Fibroblast of pulmonary artery (primary cell): Measurements from ENCODE around the gene ADAMTS12.

Experiments used
- DNase-seq: peaks from one replicate; pipeline ENCODE4 v3.0.0-alpha.2; 2010; ENCODE audit warnings: low read depth
- H3K4me3 ChIP-seq: replicated peaks from 2 replicates; pipeline ENCODE4 v1.5.1; 2011; ENCODE audit warnings: low read depth, mild to moderate bottlenecking, control low read depth, low read length, moderate library complexity
- CTCF ChIP-seq: IDR thresholded peaks from 2 replicates; pipeline ENCODE4 v1.5.1; 2011; ENCODE audit warnings: mild to moderate bottlenecking, control low read depth, low read length, inconsistent platforms; ENCODE audit errors: missing control alignments

Gene ADAMTS12

GRCh38 chr5:33692980-33693379, 198.8 kb downstream of the ADAMTS12 start:
- TF ChIP-seq CTCF: no peak
- DNase-seq: no peak
- no peak overlapping the region for H3K4me3 ChIP-seq

DNA sequence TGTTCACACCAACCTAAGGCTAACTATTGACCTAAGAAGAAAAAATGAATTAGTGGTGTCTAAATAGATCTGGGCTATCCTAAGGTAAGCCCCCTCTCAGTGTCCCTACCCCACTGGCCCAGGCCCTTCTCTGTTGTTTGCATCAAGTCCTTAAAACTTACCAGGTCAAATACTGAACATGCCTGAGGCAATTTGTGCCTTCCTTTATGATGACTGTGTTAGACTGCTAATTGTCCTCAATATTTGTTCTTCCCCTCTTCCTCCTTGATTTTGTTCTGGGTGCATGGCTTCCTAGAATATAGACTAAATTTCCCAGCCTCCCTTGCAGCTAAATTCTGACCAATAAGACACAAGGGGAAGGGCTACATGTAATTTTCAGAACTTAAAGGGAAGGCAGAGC, 199.9 kb downstream of the ADAMTS12 start:
- no peak for DNase-seq

DNA sequence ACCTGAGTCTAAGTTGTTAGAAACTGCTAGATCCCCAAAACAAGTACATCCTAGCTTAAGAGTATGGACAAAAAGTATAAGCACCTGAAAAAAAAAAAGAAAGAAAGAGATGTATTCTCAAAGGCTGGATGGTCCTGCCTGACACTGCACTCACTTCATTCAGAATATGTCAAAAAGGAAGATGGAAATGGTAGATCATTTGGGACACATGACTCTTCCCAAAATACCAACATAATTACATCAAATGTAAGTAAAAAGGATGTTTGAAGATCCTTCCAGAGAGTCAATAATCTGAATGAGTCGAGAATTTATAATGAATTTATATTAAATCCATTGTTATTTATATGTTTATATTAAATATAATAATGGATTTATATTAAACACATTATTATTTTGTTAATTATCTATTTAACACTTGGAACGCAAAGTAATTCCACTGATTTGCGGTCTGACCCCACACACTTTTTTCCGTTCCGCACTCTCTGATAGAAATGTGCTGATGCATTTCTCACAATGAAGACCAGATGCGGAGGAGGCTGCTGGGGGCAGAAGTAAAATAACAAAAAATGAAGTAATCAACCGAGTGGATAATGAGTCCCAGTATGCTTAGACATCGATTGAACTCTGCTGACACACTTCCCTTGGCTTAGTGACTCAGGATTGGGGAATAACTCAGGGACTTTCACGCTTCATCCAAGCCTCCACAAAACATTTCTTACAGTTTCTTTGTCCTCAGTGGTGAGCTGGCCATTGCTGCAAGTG, 201.2 kb downstream of the ADAMTS12 start:
- no peak for TF ChIP-seq CTCF
- peak; percentile 86 for DNase-seq

More for the DNA sequence above, 199.9 kb downstream of the ADAMTS12 start:
- no peak for TF ChIP-seq CTCF
- no peak overlapping the region for H3K4me3 ChIP-seq

GRCh38 chr5:33688526-33688925, 203.3 kb downstream of the ADAMTS12 start:
- TF ChIP-seq CTCF: no peak
- DNase-seq: no peak
- no peak overlapping the region for H3K4me3 ChIP-seq

More for the DNA sequence above, 201.2 kb downstream of the ADAMTS12 start:
- H3K4me3 ChIP-seq: no peak overlapping the region

GRCh38 chr5:33688066-33688465, 203.7 kb downstream of the ADAMTS12 start:
- DNase-seq: no peak
- no peak for TF ChIP-seq CTCF
- H3K4me3 ChIP-seq: no peak overlapping the region

DNA sequence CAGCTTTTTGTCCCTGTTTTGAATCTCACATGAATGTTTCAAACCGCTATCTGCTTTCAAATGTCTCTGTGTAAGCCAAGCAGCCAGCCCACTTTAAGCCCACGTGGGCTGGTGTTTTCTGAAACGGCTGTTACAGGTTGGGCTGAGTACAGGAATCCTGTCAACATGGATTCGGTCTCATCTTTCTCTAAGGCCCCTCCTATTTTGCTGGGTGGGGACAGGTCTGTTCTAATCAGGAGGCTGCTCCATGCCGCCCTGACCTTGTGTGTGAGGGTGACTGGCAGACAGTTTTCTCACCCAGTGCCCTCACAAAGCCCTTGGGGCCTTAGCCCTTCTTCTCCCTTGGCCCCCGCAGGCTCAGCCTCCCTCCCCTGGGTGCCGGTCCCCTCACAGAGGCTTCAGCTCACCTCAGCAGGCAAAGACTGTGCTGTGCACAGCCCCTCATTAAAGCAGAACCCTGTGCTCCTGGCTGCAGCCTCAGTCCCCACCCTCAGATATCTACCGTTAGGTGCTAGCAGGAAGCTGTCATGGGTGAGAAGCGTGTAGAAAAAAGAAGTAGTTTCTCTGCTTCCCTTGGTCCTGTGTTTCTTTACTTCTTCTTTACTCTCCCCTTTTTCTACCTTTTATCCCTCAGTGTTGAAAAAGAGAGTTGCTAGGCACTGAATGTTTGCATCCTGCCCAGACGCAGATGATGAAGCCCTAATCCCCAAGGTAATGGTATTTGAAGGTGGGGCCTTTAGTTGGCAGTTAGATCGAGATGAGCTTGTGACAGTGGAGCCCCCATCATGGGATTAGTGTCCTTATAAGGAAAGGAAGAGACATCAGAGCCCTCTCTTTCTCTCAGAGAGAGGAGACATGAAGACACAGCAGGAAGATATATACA, 205.7 kb downstream of the ADAMTS12 start:
- no peak overlapping the region for H3K4me3 ChIP-seq
- DNase-seq: no peak
- no peak for TF ChIP-seq CTCF
